Erythroblast (primary cell): ENCODE results near the gene RPL35.

Experiments used
- GATA1 ChIP-seq: IDR thresholded peaks from 2 replicates; pipeline ENCODE4 v1.6.1; 2011; ENCODE audit warnings: low read depth, mild to moderate bottlenecking, control low read depth, low read length, moderate library complexity
- POLR2A ChIP-seq: IDR thresholded peaks from 2 replicates; pipeline ENCODE4 v1.6.1; 2011; ENCODE audit warnings: mild to moderate bottlenecking, low read length

- TF ChIP-seq POLR2A (no peak), GATA1 (no peak)
Measured at GRCh38 chr9:124846969-124847368, 14.8 kb downstream of the RPL35 start.
